ENCODE results near the gene SRXN1.
A peak's percentile ranks its signal among the peaks of the same experiment; 100 is the strongest.

The SRXN1 gene

DNA sequence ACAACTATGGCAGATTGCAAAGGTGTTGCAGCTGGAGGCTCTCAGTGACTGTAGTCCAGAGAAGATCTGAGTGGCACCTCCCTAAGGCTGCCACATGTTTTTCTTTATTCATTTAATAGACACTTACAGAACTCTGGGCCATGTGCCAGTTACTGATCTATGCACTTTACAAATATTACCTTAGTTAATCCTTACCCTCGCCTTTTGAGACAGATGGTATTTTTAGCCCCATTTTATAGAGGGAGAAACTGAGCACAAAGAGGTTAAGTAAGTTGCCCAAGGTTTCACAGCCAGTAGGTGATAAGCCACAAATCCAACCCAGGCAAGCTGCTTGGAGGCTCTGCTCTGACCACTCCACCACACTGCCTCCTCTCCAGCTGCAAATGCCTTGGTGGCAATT lies 29.1 kb upstream of the SRXN1 start:
- DNase-seq (ENCODE audit: low spot score): no peak
- TF ChIP-seq, protein P1, sequence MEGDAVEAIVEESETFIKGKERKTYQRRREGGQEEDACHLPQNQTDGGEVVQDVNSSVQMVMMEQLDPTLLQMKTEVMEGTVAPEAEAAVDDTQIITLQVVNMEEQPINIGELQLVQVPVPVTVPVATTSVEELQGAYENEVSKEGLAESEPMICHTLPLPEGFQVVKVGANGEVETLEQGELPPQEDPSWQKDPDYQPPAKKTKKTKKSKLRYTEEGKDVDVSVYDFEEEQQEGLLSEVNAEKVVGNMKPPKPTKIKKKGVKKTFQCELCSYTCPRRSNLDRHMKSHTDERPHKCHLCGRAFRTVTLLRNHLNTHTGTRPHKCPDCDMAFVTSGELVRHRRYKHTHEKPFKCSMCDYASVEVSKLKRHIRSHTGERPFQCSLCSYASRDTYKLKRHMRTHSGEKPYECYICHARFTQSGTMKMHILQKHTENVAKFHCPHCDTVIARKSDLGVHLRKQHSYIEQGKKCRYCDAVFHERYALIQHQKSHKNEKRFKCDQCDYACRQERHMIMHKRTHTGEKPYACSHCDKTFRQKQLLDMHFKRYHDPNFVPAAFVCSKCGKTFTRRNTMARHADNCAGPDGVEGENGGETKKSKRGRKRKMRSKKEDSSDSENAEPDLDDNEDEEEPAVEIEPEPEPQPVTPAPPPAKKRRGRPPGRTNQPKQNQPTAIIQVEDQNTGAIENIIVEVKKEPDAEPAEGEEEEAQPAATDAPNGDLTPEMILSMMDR (IDR thresholded peaks at IDR 0.05; ENCODE audit: extremely low read depth, missing control alignments): no peak

DNA sequence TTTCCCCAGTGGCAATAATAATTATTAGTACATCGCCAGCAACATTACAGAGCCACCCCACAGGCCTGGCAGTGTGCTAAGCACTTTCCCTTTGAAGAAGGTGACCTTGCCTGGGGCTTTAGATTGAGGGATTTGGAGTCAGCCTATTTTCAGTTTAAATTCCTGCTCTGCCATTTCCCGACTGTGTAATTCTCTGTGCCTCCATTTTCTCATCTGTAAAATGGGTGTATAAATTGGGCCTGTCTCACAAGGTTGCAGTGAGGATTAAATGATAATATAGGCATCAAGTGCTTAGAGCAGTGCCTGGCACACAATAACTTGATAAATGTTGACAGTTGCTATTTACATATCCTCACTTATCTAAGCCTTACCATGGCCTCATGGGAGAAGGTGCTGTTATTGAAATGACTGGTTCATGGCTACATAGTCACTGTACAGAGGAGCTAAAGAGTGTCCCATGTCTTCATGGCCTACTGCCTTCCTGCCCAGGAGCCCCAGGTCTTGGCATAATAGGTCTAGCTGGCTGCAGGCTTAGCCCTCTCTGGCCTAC lies 27.7 kb upstream of the SRXN1 start:
- no peak for DNase-seq (ENCODE audit: low spot score)
- TF ChIP-seq, protein P1 (IDR thresholded peaks at IDR 0.05; ENCODE audit: extremely low read depth, missing control alignments): no peak

DNA sequence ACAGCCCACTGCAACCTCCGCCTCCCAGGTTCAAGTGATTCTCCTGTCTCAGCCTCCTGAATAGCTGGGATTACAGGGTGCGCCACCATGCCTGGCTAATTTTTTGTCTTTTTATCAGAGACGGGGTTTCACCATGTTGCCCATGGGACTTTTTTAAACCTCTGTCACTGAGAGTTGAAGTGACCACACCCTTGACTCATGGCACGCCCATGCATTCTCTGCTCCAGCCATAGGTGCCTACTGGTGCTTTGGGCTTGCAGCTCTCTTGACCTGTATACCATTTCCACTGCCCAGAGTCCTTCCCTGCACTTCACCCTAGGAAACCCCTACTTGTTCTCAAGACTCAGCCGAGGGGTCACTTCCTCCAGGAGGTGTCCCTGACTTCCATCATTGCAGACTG lies 25.0 kb upstream of the SRXN1 start:
- TF ChIP-seq, protein P1 (IDR thresholded peaks at IDR 0.05; ENCODE audit: extremely low read depth, missing control alignments): no peak
- no peak for DNase-seq (ENCODE audit: low spot score)

DNA sequence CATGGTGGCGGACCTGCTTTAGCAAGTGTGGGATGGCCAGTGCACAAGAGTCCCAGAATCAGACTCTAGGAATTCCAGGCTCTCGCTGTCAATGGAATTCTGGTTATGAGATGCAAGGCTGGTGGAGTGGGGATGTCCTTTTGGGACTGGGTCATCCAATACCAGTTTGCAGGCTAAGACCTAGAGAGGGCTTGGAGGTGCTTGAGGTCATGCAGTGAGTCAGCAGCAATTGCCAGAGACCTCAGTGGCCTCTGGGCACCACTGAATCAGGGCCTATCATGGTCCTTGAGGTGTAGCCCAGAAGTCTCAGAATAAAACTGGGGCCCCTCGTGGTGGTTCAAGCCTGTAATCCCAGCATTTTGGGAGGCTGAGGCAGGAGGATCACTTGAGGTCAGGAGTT lies 24.0 kb upstream of the SRXN1 start:
- TF ChIP-seq, protein P1 (IDR thresholded peaks at IDR 0.05; ENCODE audit: extremely low read depth, missing control alignments): no peak
- no peak for DNase-seq (ENCODE audit: low spot score)

DNA sequence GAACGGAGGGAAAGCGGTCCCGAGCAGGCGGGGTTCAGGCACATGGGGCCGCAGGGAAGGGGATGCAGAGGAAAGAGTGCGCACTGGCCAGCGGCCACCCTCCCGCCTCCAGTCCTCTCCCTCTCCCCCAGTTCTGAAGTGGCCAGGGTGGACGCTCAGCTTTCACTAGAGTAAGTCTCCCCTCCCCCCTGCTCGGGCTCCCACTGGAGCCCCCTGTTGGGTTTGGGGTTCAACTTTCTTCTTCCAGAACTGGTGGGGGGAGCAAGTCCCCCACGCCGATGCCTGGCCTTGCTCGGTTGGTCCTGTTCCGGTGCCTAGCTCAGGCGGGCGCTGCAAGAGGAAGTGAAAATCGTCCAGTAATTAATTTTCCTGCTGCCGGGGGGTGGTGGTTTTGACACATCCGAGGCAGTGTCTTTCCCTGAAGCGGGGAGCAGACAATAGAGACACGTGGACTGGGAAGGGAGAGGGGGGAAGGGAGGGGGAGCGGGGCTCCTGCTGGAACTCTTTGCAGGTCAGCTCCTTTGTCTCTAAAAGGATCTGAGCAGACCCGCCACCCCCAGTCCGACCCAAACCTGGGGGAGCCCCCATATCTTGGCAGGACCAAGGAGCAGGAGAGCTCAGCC lies 23.4 kb upstream of the SRXN1 start:
- DNase-seq (ENCODE audit: low spot score): no peak
- TF ChIP-seq, protein P1 (IDR thresholded peaks at IDR 0.05; ENCODE audit: extremely low read depth, missing control alignments): no peak

DNA sequence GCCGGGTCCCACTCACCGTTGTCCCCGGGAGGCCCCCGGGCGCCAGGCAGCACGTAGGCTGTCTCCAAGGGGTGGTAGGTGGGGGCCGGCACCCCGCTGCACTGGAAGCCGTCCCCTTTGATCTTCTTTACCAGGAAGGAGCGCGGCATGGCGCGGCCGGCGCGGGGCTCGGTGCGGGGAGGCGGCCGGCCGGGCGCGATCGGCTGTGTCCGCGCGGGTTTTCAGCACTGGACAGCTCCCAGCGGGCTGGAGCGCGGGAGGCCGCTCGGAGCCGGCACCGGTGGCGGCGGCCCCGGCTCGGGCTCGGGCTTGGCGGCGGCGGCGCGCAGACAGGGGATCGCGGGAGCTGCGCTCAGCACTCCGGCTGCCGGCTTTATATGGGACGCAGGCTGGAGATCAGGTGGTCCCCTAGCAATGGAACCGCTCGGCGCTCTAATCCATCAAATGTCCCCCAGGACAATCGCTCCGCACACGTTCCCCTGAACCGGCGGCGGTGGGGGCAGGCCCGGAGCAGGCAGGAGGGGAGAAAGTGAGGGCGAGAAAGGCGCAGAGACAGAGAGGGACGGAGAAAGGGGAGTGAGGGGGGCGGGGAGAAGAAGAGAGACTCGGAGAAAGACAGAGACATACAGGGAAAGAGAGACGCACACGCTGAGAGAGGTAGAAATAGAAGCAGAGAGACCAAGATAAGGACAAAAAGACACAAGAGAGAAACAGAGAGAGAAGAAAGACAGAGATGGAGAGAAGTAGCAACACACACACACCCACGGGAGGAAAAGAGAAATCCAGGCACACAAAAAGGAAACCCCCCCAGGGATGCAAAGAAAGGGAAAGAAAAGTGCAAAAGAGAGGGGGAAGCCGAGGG lies 22.7 kb upstream of the SRXN1 start, which contains the start of gene SCRT2:
Gene SCRT2, minus strand, starts transcription at position 350 of the 862 bp plus-strand sequence. Its CDS starts 201 bp downstream, at position 149.
- DNase-seq (ENCODE audit: low spot score): peak; percentile 86
- TF ChIP-seq, protein P1 (IDR thresholded peaks at IDR 0.05; ENCODE audit: extremely low read depth, missing control alignments): no peak

DNA sequence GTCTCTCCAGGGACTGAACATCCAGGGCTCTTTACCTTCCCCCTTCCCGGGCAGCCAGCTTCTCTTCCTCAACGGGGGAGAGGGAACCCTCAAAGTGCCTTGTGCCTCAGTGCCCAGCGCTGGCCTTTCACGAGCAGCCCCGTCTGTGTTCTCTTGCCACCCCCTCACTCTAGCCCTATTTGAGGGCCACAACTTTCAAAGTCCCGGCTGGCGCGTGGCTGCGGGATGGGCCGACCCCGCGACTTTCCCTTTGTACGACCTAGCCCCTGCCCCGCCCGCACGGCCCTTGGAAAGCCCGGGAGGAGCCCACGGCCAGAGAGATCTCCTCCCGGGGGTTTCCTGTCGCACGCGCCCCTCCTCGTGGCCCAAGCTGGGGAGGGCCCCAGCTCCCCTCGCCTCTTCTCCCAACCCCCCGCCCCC lies 22.0 kb upstream of the SRXN1 start:
- TF ChIP-seq, protein P1 (IDR thresholded peaks at IDR 0.05; ENCODE audit: extremely low read depth, missing control alignments): no peak
- DNase-seq (ENCODE audit: low spot score): no peak
